ENCODE measurements around the gene COG8.

The COG8 gene

GRCh38 chr16:69286941-69287713 is 52.2 kb downstream of the COG8 start:
- DNase-seq (ENCODE audit: low spot score): no peak

- DNase-seq (ENCODE audit: low spot score): no peak
Measured at GRCh38 chr16:69285240-69285639, 54.1 kb downstream of the COG8 start.

GRCh38 chr16:69283851-69284250 is 55.5 kb downstream of the COG8 start:
- no peak for DNase-seq (ENCODE audit: low spot score)

GRCh38 chr16:69277413-69277812 is 62.0 kb downstream of the COG8 start:
- DNase-seq (ENCODE audit: low spot score): no peak

Measured in left forelimb (tissue), 1 donor.